ENCODE results near the gene CAPN11.

The CAPN11 gene

GRCh38 chr6:44158770-44159228, at the start of gene CAPN11:
Gene CAPN11 (plus strand): TSS chr6:44158820. CDS start chr6:44158849, 29 bp downstream.
- DNase-seq = no peak

DNA sequence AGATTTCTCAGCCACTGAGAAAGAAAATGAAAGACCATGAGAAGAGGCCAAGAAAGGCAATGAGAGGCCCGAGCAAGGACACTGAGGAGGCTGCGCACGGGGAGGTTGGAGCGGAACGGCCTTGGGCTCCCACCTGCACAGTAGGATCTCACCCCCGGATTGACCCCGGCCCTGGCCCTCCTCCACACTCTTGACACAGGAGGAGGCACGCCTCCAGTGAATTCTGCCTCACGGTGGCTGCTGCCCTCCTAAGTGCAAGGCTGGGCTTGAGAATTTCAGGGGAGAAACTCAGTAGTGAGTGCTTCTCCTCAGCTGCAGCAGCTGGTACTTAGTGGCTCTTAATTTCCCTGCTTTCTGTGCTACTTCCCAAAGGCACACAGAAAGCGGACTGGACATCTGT, 49.4 kb upstream of the CAPN11 start:
- no peak for DNase-seq

GRCh38 chr6:44110005-44110676, 48.5 kb upstream of the CAPN11 start:
- no peak for DNase-seq

- DNase-seq = no peak
These were observed 47.7 kb upstream of the CAPN11 start for GRCh38 chr6:44110966-44111365.

- no peak for DNase-seq
These were observed 46.9 kb upstream of the CAPN11 start for GRCh38 chr6:44111434-44112417.

DNA sequence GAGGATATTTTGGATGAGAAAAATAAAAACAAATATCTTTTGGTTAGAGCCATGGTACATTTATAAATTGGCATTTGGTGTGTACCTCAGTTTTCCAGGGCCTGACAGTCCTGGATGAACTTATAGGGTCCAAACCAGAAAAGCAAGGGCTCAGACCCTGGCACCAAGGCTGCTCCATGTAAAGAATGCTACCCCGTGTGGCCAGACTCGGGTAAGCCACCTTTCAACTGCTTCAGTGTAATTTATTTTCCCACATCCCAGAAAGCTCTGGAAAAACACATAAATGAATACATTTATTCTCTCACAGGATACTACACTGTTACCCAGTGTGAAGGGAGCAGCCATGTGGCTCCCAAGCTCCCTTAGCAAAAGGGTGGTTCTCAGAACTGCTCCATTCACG, 45.2 kb upstream of the CAPN11 start:
- no peak for DNase-seq

DNA sequence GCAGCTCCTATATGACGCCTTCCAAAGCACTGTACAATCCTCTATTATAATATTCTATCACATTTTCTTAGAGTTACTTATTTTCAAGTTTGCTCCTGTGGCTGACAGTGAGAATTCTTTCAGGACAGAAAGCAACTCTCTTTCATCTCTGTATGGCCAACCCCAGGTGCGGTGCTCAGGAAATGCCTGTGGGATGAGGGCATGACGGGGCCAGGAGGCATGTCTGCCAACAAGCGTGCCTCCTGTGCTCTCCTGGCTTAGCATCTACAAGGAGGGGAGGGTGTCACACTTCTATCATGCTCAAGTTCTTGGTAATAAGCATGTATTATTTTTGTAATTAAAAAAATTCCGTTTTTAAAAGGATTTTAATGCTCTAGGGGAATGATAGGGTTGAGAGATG, 42.8 kb upstream of the CAPN11 start:
- DNase-seq = no peak

DNA sequence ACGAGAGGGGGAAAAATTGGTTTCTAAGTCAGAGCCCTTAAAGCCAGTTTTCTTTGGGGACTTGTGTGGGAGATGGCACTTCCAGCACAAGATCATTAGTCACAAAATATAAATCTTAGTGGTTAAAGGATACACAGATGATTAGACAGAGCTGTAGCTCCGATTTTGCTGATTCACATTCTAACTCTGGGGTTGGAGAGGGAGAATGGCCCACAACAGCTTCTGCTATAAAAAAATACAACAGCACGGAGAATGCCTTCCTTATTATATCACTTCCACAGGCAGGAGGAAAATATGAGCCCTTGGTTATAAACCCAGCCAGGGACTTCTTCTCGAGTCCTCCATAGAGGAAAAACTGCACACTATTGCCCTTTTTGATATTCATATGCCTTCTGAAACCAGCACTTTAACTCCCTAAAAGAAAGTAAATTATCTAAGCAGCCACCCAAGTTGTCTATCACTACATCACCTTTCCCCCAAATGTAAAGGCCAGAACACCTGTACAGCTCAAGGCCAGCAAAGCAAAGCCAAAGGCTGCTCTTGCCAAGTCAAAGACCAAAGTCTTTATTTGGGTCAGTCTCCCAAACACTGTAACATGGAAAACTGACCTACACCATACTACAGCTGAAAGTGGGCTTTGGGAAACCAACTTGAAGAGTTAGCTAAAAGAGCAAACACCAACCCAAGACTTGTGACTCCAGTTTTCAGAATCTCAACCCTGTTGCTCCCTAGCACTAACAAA, 41.8 kb upstream of the CAPN11 start:
- no peak for DNase-seq

- peak; percentile 49 for DNase-seq
These were observed 41.1 kb upstream of the CAPN11 start for GRCh38 chr6:44117397-44118128.

DNA sequence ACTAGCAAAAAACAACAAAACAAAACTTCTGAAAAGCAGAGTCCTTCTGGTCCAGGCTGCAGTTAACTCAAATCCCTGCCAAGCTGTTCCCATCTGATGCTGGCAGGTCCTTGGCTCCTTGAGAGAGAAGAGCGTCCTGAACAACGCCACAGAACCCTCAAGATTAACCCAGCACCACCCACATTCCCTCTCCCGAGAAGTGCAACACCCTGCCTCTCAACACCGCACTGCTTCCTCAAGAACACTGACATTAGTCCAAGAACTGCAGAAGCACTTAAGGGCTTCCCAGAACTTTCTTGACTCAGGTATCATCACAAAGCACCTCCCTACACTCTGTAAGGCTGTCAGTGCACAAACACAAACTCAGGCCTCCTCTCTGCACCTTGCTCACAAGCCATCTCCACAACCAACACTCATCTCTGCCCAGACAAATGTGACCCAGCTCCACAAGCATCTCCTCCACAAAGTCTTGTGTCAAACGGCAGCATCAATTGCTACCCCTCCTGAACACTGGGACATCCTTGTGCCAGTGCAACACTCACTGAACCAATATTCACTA, 38.8 kb upstream of the CAPN11 start:
- no peak for DNase-seq

DNA sequence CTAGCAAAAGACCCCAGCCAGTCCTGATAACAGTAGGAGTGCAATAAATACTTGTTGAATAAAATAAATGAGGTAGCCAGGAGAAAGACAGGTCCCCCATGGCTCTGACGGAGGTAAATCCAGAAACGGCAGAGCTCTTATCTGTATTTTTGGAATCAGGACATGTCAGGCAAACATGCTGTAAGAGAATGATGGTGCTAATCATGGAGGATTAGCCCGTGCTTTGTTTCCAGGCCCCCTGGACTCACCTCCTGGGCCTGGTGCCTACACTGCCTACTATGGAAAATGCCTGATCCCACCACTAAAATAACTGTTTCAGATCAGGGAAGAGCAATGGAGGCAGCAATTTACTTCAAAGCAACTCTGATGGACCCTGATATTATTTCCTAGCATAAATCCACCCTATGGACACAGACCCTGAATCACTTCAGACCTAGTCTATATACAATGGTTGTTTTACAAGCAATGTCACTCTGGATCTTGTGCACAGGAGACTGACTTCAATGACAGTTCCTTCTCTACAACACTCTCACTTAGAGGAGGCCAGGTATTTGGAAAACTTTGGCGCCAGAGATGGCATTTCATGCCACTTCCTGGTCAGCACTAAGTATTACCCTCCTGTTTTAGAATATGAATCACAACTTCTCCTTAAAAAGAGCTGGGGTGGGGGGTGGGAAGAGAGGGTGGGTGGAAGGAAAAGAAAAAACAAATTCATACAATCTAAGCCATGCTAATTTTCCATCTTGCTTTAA, 37.8 kb upstream of the CAPN11 start:
- no peak for DNase-seq

GRCh38 chr6:44122801-44123200, 35.8 kb upstream of the CAPN11 start:
- DNase-seq = no peak

GRCh38 chr6:44123544-44123943, 35.1 kb upstream of the CAPN11 start:
- no peak for DNase-seq

- DNase-seq = no peak
These were observed 32.1 kb upstream of the CAPN11 start for GRCh38 chr6:44126320-44127149.

GRCh38 chr6:44127186-44128019, 31.2 kb upstream of the CAPN11 start, which contains the start of the genes MRPL14 and TMEM63B:
Gene MRPL14 (minus strand): TSS chr6:44127452. CDS start chr6:44116611, 10,841 bp downstream.
Gene TMEM63B (plus strand): TSS chr6:44127554. CDS start chr6:44134585, 7,031 bp downstream.
- peak; percentile 72 for DNase-seq

DNA sequence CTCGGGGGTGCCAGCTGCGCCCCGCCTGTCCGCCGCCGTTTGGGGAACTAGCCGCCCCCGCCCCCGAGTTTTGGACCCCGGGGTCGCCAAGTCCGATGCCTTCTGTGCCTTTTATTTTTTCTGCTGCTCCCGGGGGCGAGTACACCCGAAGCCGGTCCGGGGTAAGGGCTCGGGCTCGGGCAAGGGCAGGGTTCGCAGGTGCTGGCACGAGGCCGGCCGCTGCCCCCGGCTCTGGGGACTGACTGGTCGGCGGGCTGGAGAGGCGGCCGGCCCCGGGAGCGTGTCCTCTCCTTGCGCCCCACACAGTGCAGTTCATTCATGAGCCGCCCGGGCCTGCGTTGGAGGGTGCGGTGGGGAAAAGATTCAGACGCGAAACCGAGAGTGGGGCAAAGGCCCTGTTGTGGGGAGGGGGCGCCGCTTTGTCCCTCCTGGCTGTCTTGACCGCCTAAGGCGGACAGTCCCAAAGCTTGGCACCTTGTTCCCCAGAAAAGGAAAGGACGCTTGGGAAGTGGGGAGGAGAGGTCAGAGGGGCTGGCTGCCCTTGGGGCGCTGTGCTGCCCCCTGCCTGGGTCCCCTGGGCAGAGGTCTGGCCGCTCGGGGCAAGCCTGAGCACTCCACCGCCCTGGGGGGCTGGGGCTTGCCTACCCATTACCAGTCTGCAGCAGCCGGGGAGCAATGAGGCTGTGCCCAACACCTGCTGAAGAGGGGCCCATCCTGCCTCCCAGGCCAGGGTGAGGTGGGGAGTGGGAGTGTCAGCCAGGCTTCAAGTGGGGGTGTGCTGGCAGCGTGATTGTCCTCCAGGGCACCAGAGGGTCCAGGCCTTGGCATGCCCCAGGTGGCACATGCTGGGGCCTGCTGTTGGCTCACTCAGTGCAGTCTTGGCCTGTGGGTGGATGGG, 30.4 kb upstream of the CAPN11 start:
- no peak for DNase-seq

DNA sequence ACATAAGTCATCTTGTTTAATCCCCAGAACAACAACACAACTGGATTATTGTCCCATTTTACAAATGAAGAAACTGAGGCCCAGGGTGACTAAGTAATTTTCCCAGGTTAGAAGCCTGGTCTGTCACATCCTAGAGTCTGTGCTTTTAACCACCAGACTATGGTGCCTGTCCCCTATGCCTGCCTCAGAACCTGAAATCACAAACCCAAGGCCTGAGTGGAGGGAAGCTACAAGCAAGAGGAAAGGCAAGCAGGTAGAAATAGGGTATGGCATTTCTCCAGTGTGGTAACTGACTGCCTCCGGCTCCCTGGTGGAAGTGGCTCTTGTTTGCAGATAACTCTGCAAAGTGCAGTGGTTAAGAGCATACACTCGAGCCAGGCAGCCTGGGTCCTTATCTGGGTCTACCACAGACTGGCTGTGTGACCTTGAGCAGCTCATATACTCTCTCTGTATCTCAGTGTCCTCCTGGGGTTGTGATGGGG, 28.7 kb upstream of the CAPN11 start:
- DNase-seq = no peak

- DNase-seq = peak; percentile 42
These were observed 26.7 kb upstream of the CAPN11 start for GRCh38 chr6:44131892-44132291.
